ENCODE data around the gene CPNE4.

CPNE4 gene

DNA sequence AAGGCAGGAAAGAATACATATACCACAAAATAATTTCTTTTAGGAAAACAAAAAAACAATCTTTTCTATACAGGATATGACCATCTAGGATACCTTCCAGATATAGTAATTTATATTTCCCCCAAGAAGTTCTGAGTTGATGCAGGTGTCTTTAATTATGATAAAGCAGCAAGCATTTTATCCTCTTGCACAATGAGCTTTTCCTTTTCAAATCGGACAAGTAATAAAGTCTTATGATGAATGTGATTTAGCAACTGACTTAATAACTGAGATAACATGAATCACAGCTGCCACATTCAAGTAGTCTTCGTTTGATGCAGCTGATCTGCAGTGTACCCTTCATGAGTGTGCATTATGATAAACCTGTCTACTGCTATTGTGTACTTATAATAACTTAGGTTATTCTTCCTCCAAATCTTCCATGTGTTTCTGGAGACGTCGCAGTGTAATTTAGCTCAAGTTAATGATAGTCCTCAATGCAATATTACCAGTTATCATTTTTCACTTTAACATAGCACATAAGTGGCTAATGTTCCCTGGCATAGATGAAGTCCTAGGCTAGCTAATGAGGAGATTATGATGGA, 271.7 kb downstream of the CPNE4 start:
- no peak for TF ChIP-seq EZH2 (IDR thresholded peaks at IDR 0.05)
- TF ChIP-seq FOXP2 (optimal IDR thresholded peaks at IDR 0.05; ENCODE audit: control extremely low read depth, extremely low read length, insufficient read depth), result no peak
- peak; percentile 61; the same call in 1 of the 2 replicates for TF ChIP-seq POLR2AphosphoS5 (IDR thresholded peaks at IDR 0.05; ENCODE audit: borderline replicate concordance, low read depth, low read length)
- Histone ChIP-seq H3K9ac (ENCODE audit: insufficient read length) (no peak overlapping the region), H3K9me3 (ENCODE audit: low read depth, low read length) (no peaks in the 10 kb centered on the region), H3K27ac (no peak overlapping the region), H3K4me3 (0 out of 2 replicates have a peak overlapping the region, but pooled peaks have one; percentile 6), H3K36me3 (ENCODE audit: insufficient read depth, low read length) (no peaks in the 10 kb centered on the region)
- peak; percentile 83 for DNase-seq (ENCODE audit: low read depth, low spot score)

DNA sequence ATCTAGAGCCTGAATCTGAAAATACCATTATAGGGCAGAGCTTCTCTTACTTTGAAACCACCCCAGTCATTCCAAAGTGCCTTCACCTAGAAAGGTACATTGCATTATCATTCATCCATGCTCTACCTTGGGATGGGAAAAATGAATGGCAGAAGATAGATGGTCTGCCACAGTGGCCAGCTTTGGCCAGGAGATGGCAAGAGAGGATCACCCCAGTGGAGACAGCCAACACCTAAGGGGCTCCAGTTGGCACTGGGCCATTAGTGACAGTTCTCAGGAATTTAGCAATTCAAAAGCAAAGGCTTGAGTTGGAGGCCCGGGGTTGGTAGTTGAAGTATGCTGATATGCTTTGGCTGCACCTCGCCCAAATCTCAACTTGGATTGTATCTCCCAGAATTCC, 278.4 kb downstream of the CPNE4 start:
- H3K9me3 ChIP-seq (ENCODE audit: low read depth, low read length), result no peaks in the 10 kb centered on the region
- no peak overlapping the region for H3K9ac ChIP-seq (ENCODE audit: insufficient read length)
- H3K36me3 ChIP-seq (ENCODE audit: insufficient read depth, low read length), result no peaks in the 10 kb centered on the region

DNA sequence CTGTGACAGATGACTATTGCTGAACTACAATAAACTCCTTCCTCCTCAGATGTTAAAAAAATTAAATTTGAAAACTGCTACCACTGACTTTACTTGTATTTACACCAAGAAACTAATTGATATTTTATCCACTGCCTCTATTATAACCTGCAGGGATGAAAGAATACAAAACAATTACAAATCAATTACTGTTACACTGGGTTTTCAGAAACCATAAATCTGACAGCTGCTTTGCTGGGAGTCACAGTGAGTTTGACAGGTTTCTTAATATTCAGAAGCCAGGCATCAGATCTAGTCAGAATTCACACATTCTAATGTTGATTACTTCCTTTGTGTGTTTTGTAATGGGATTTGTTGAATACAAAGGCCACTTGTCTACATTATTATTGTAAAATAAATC, 279.4 kb downstream of the CPNE4 start:
- no peak for DNase-seq (ENCODE audit: low read depth, low spot score)
- Histone ChIP-seq H3K27ac (no peak overlapping the region), H3K9me3 (ENCODE audit: low read depth, low read length) (no peaks in the 10 kb centered on the region), H3K36me3 (ENCODE audit: insufficient read depth, low read length) (no peaks in the 10 kb centered on the region), H3K4me3 (no peak overlapping the region), H3K9ac (ENCODE audit: insufficient read length) (no peak overlapping the region)
- TF ChIP-seq FOXP2 (optimal IDR thresholded peaks at IDR 0.05; ENCODE audit: control extremely low read depth, extremely low read length, insufficient read depth) (no peak), POLR2AphosphoS5 (IDR thresholded peaks at IDR 0.05; ENCODE audit: borderline replicate concordance, low read depth, low read length) (no peak), EZH2 (IDR thresholded peaks at IDR 0.05) (no peak)

More for the DNA sequence above, 278.4 kb downstream of the CPNE4 start:
- Histone ChIP-seq H3K27ac (no peak overlapping the region), H3K4me3 (no peak overlapping the region)
- no peak for TF ChIP-seq POLR2AphosphoS5 (IDR thresholded peaks at IDR 0.05; ENCODE audit: borderline replicate concordance, low read depth, low read length)
- DNase-seq (ENCODE audit: low read depth, low spot score), result no peak

DNA sequence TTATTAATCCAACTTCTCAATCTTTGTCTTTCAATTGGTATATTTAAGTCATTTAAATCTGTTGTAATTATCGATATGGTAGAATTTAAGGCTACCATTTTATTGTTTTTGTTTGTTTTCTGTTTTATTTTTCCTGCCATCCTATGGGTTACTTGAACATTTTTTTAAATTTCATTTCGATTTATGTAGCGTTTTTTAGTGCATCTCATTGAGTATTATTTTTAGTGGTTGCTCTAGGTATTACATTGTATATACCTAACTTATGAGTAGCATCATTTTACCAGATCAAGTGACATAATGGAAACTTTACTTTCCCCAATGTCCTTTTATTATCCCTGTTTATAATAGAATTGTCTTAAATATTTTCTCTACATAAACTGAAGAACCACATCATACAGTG, 284.6 kb downstream of the CPNE4 start:
- no peaks in the 10 kb centered on the region for H3K36me3 ChIP-seq (ENCODE audit: insufficient read depth, low read length)
- no peaks in the 10 kb centered on the region for H3K9me3 ChIP-seq (ENCODE audit: low read depth, low read length)
- no peak overlapping the region for H3K4me3 ChIP-seq
- no peak overlapping the region for H3K9ac ChIP-seq (ENCODE audit: insufficient read length)
- H3K27ac ChIP-seq, result no peak overlapping the region
- TF ChIP-seq FOXP2 (optimal IDR thresholded peaks at IDR 0.05; ENCODE audit: control extremely low read depth, extremely low read length, insufficient read depth), result no peak
- TF ChIP-seq POLR2AphosphoS5 (IDR thresholded peaks at IDR 0.05; ENCODE audit: borderline replicate concordance, low read depth, low read length), result no peak
- TF ChIP-seq EZH2 (IDR thresholded peaks at IDR 0.05), result no peak
- no peak for DNase-seq (ENCODE audit: low read depth, low spot score)

DNA sequence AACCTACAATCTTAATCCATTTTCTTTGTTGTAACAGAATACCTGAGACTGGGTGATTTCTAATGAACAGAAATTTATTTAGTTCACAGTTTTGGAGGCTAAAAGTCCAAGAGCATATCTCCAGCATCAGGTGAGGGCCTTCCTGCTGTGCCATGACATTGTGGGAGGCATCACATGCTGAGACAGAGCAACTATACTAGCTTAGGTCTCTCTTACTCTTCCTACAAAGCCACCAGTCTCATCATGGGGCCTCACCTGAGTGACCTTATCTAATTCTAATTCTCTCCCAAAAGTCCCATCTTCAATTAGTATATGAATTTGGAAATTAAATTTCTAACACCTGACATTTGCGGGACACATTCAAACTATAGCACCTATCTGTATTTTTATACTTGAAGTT, 285.0 kb downstream of the CPNE4 start:
- no peak overlapping the region for H3K9ac ChIP-seq (ENCODE audit: insufficient read length)
- H3K36me3 ChIP-seq (ENCODE audit: insufficient read depth, low read length), result no peaks in the 10 kb centered on the region
- no peak overlapping the region for H3K4me3 ChIP-seq
- no peaks in the 10 kb centered on the region; the same call in 1 of the 2 replicates for H3K9me3 ChIP-seq (ENCODE audit: low read depth, low read length)
- H3K27ac ChIP-seq, result no peak overlapping the region
- no peak for TF ChIP-seq POLR2AphosphoS5 (IDR thresholded peaks at IDR 0.05; ENCODE audit: borderline replicate concordance, low read depth, low read length)
- TF ChIP-seq FOXP2 (optimal IDR thresholded peaks at IDR 0.05; ENCODE audit: control extremely low read depth, extremely low read length, insufficient read depth), result no peak
- TF ChIP-seq EZH2 (IDR thresholded peaks at IDR 0.05), result no peak
- no peak for DNase-seq (ENCODE audit: low read depth, low spot score)

DNA sequence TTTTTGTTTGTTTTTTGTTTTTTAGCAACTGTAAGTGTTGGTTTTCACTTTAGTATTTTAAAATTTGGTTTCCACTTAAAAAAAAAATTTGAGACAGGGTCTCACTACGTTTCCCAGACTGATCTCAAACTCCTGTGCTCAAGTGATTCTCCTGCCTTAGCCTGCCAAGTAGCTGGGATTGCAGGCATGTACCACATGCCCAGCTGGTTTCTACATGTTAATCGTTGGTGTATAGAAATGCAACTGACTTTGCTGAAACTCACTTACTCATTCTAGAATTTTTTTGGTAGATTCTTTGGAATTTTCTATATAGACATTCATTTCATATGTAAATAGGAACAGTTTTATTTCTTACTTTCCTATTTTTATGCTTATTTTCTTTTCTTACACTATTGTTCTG, 287.3 kb downstream of the CPNE4 start:
- Histone ChIP-seq H3K9ac (ENCODE audit: insufficient read length) (no peak overlapping the region), H3K27ac (no peak overlapping the region), H3K4me3 (no peak overlapping the region), H3K9me3 (ENCODE audit: low read depth, low read length) (no peaks in the 10 kb centered on the region; the same call in 1 of the 2 replicates), H3K36me3 (ENCODE audit: insufficient read depth, low read length) (no peaks in the 10 kb centered on the region)
- TF ChIP-seq FOXP2 (optimal IDR thresholded peaks at IDR 0.05; ENCODE audit: control extremely low read depth, extremely low read length, insufficient read depth) (no peak), EZH2 (IDR thresholded peaks at IDR 0.05) (no peak), POLR2AphosphoS5 (IDR thresholded peaks at IDR 0.05; ENCODE audit: borderline replicate concordance, low read depth, low read length) (no peak)
- DNase-seq (ENCODE audit: low read depth, low spot score), result no peak

DNA sequence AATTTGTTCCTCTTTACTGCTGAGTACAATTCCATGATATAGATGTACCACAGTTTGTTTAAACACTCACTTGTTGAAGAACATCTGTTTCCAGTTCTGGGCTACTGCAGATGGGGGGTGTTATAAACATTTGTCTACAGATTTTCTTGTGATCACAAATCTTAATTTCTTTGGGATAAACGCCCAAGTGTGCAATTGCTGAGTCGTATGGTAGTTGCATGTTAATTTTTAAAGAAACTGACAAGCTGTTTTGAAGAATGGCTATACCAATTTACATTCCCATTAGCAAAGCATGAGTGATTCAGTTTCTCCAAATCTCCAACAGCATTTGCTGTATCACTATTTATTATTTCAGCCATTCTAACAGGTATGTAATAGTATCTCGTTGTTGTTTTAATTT, 290.0 kb downstream of the CPNE4 start:
- H3K4me3 ChIP-seq, result no peak overlapping the region
- no peak for DNase-seq (ENCODE audit: low read depth, low spot score)
- no peaks in the 10 kb centered on the region for H3K36me3 ChIP-seq (ENCODE audit: insufficient read depth, low read length)
- H3K9me3 ChIP-seq (ENCODE audit: low read depth, low read length), result no peaks in the 10 kb centered on the region; the same call in 1 of the 2 replicates
- TF ChIP-seq POLR2AphosphoS5 (IDR thresholded peaks at IDR 0.05; ENCODE audit: borderline replicate concordance, low read depth, low read length) (no peak), EZH2 (IDR thresholded peaks at IDR 0.05) (no peak), FOXP2 (optimal IDR thresholded peaks at IDR 0.05; ENCODE audit: control extremely low read depth, extremely low read length, insufficient read depth) (no peak)
- no peak overlapping the region for H3K9ac ChIP-seq (ENCODE audit: insufficient read length)
- H3K27ac ChIP-seq, result no peak overlapping the region

DNA sequence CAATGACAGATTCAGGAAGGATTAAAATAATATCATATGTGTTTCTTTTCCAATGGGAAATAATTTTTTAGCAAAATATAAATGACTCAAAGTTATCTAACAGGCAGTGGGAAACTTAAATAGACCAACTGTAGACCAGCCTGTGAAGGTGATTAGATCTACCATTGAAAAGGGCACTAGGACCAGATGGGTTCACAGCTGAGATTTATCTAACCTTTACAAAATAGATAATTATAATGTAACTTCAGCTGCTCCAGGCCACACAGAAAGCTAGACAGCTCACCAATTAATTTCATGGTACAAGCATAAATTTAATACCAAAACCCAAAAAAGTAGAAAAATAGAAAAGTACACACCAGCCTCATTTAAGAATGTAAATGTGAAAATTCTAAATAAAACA, 291.7 kb downstream of the CPNE4 start:
- H3K4me3 ChIP-seq, result no peak overlapping the region
- H3K9ac ChIP-seq (ENCODE audit: insufficient read length), result no peak overlapping the region
- TF ChIP-seq EZH2 (IDR thresholded peaks at IDR 0.05), result no peak
- no peak for TF ChIP-seq POLR2AphosphoS5 (IDR thresholded peaks at IDR 0.05; ENCODE audit: borderline replicate concordance, low read depth, low read length)
- no peaks in the 10 kb centered on the region; the same call in 1 of the 2 replicates for H3K9me3 ChIP-seq (ENCODE audit: low read depth, low read length)
- H3K27ac ChIP-seq, result no peak overlapping the region
- H3K36me3 ChIP-seq (ENCODE audit: insufficient read depth, low read length), result no peaks in the 10 kb centered on the region
- DNase-seq (ENCODE audit: low read depth, low spot score), result no peak

DNA sequence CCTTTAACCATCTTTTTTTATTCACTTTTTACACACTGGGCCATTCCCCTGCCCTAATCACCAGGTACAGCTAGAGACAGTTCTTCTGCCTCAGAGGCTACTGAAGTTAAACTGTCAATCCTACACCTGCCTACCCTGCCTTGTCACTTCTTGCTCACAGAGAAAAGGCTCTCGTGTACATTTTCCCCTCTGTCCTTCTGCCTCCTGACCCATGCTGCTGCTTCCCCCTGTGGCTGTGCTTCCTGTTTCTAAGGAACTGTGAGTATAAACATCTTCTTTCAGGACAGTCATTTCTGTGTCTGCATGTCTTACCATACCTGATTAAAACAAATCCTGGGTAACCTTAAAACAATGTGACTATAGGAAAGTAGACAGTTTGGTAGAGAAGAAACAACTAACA, 295.6 kb downstream of the CPNE4 start:
- H3K4me3 ChIP-seq, result no peak overlapping the region
- H3K36me3 ChIP-seq (ENCODE audit: insufficient read depth, low read length), result no peaks in the 10 kb centered on the region
- H3K9ac ChIP-seq (ENCODE audit: insufficient read length), result no peak overlapping the region
- no peak for TF ChIP-seq FOXP2 (optimal IDR thresholded peaks at IDR 0.05; ENCODE audit: control extremely low read depth, extremely low read length, insufficient read depth)
- TF ChIP-seq EZH2 (IDR thresholded peaks at IDR 0.05), result no peak
- TF ChIP-seq POLR2AphosphoS5 (IDR thresholded peaks at IDR 0.05; ENCODE audit: borderline replicate concordance, low read depth, low read length), result no peak
- DNase-seq (ENCODE audit: low read depth, low spot score), result no peak
- H3K9me3 ChIP-seq (ENCODE audit: low read depth, low read length), result no peaks in the 10 kb centered on the region
- H3K27ac ChIP-seq, result no peak overlapping the region

All from SK-N-MC (cell line).